GM12874 (cell line): ENCODE results near the gene B3GALT6.

Experiments used
- TF ChIP-seq, protein P1 (sequence below): IDR thresholded peaks from 2 replicates; pipeline ENCODE4 v1.5.1; 2011; ENCODE audit warnings: low read depth, mild to moderate bottlenecking, control low read depth, low read length, moderate library complexity; ENCODE audit not compliant: insufficient read depth

The B3GALT6 gene

DNA sequence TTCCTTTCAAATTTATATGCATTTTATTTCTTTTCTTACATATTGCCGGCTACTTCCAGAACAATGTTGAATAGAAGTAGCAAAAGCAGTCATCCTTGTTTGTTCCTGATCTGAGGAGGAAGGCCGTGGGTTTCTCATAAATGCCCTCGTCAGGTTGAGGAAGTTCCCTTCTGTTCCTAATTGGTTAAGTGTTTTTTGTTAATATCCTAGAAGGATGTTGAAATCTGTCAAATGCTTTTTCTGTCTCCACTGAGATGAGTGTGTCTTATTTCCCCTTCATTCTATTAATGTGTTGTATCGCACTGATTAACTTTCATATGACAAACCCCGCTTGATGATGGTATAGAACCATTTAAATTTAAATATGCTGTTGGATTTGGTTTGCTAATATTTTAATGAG is 42.9 kb upstream of the B3GALT6 start:
- TF ChIP-seq, protein P1, sequence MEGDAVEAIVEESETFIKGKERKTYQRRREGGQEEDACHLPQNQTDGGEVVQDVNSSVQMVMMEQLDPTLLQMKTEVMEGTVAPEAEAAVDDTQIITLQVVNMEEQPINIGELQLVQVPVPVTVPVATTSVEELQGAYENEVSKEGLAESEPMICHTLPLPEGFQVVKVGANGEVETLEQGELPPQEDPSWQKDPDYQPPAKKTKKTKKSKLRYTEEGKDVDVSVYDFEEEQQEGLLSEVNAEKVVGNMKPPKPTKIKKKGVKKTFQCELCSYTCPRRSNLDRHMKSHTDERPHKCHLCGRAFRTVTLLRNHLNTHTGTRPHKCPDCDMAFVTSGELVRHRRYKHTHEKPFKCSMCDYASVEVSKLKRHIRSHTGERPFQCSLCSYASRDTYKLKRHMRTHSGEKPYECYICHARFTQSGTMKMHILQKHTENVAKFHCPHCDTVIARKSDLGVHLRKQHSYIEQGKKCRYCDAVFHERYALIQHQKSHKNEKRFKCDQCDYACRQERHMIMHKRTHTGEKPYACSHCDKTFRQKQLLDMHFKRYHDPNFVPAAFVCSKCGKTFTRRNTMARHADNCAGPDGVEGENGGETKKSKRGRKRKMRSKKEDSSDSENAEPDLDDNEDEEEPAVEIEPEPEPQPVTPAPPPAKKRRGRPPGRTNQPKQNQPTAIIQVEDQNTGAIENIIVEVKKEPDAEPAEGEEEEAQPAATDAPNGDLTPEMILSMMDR, result no peak

DNA sequence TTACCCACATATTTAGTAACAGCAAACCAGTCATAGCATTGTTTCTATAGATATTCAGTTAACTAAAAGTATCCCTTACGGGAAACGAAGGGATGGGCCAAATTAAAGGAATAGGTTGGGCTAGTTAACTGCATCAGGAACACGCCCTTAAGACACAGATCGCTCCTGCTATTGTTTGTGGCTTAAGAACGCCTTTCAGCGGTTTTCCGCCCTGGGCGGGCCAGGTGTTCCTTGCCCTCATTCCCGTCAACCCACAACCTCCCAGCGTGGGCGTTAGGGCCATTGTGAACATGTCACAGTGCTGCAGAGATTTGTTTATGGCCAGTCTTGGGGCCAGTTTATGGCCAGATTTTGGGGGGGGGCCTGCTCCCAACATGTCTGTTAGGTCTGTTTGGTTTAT is 40.3 kb upstream of the B3GALT6 start:
- TF ChIP-seq, protein P1, result no peak

DNA sequence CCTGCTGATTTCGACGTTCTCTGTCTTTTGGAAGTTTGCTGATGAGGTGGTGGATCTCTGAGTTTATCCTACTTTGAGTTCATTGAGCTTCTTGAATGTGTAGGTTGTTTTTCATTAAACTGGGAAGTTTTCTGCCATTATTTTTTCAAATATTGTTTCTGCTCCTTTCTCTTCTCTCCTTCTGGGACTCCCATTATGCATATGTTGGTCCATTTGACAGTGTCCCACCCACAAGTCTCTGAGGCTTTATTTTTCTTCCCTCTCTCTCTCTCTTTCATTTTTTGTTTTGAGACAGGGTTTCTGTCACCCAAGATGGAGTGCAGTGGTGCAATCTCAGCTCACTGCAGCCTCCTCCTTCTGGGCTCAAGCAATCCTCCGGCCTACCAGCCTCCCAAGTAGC is 37.3 kb upstream of the B3GALT6 start:
- TF ChIP-seq, protein P1, result no peak

DNA sequence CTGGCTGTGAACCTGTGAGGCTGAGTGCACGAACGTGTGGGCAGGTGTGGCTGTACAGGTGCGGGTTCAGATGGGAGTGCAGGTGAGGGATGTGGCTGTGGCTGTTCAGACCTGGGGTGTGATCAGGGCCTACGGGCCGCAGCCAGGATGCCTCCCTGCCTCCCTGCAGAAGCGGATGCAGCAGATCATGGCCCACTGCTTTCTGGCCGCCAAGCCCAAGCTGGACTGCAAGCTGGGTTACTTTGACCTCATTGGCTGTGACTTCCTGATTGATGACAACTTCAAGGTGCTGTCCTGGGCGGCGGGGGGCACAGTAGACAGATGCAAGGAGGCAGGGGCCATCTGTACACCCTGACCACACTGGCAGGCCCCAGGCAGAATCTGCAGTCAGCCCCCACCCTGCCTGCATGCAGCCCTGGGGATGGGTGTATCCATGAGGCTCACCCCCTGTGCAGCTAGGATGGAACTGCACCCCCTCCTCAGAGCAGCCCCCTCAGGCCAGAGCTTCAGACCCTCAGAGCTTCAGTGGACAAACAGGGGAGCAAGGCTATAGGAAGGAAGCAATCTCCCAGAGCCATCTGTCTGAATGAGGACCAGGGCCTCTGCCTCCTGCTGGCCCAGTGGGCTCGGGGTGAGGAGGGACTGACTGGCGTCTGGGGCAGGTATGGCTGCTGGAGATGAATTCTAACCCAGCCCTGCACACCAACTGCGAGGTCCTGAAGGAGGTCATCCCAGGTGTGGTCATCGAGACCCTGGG is 35.4 kb upstream of the B3GALT6 start:
- TF ChIP-seq, protein P1, result no peak

DNA sequence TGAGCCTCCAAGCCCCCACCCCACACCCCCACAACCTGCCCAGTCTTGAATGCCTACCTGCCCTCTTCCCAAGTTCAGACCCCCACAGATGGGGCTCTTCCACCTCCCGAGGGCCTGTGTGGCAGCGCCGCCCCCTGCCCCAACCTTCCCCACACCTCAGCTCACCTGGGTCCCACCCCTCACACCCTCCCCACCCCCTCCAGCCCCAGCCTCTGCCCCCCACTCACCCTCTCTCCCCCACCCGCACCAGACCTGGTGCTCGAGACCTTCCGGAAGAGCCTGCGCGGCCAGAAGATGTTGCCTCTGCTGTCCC is 34.9 kb upstream of the B3GALT6 start:
- TF ChIP-seq, protein P1, result no peak

DNA sequence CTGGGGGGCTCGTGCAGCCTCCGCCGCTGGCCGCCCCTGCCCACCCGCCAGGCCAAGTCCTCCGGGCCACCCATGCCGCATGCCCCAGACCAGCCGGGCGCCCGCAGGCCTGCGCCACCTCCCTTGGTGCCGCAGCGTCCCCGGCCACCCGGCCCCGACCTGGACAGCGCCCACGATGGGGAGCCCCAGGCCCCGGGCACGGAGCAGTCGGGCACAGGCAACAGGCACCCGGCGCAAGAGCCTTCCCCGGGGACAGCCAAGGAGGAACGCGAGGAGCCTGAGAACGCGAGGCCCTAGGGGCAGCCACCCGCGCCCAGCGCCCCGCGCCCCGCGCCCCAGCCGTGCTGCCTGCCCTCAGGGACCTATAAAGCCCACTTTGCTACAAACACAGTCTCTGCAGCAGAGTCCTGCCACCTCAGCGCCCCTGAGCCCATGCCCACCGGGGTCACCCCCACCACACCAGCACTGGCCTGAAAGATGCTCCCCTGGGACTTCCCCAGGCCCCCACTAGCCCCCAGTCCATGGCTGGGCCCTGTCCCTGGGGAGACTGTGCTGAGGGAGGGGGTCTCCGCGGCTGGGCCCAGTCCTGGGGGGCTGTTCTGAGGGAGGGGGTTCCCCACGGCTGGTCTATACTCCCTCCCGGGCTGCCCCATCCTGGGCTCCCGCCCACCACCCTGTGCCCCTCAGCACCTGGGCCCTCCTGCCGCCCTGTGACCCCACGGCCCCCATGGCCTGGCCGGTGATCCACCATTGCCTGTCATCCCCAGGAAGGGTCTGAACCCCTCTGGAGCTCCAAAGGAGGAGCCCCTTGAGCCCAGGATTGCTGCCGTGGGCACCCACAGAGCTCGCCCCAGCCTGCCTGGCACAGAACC is 34.2 kb upstream of the B3GALT6 start:
- TF ChIP-seq, protein P1, result no peak

DNA sequence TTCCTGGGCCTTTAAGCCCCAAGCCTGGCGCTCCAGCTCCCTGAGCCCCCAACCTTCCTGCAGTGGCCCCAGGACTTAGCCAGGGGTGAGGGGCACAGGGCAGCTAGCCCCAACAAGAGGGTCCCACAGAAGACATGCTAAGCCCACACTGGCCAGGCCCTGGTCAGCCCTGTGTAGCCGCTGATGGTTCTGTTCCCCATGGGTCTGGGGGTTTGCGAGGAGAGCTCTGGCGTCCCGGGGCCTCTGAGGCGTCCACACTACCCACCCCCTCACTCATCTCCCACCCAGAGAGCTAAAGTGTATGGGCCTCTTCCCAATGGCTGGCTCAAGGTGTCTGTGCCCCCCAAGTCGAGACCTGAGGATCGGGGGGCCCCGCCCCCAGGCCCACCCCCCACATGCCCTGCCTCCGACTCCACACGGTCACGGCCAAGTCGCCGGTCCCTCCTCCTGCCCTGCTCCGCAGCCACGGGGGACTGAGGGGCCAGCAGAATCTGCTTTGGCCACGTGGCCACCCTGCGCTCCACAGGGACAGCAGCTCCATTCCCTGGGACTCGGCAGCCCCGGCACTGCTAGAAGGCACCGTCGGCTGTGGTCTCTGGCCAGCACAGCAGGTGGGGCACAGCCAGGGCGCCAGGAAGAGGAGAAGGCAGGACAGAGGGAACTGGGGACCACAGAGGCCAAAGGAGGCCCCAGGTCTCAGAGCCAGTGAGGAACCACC is 33.5 kb upstream of the B3GALT6 start:
- TF ChIP-seq, protein P1, result no peak
